M059J (cell line): ENCODE measurements around the gene ZFPM1. TPM values are rescaled to one million over a fixed set of nuclear protein-coding genes. Genes with fewer than 3 reads are reported as not detected.
"Not testable (repeated sequence)": the region's sequence is repeated elsewhere in the genome, so short reads cannot be mapped to it uniquely, and the experiment has no call there.

ENCODE experiments used
- DNase-seq: peaks from one replicate; pipeline ENCODE4 v3.0.0-alpha.2; 2012; ENCODE audit warnings: low read depth
- total RNA-seq: library from RNA; depleted of rRNA; stranded (reverse); fragments of >200 nt; shearing (Covaris generic); gene quantifications from 2 replicates; pipeline ENCODE4 v1.2.3, GENCODE V29; 2014

The ZFPM1 gene
- total RNA-seq, 1 experiment from 2014 or later, result 1.9 TPM

DNA sequence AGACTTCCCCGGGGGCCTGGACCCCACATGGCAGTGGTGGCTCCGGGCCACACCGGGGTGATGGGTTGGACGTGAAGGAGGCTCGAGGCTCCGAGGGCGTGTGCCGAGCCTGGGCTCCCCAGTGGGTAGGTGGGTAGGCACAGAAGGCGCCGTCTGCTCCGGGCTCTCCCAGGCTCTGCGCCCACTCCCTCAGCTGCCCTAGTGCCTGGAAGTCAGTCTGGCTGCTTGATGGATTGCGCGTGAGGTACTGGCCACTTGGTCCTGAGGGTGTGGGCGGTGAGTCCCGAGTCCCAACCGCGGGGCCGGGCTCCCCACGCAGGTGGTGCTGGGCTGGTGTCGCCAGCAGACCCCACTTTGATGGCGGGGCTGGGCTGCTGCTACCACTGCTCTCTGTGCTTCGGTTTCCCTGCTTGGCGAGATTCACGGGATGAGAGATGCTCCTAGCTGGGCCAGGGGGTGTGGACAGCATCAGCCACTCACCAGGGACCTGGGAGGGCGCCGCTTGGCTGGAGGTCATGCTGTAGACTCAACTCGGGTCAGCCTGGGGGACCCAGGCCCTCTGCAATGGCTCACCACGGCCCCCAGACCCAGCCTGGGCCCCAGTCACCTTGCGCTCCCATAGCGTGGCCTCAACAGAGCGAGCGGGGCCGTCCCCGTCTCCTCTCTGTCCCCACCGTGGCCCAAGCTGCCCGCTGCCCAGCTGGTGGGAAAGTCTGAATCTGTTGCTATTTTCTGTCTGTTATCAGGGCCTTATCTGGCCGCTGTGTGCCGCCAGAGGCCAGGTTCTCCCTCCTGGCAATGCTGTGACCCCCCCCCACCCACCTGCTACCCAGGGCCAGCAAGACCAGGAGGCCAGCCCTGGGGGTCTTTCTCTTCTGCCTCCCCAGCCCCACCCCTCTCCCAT, 26.1 kb downstream of the ZFPM1 start:
- DNase-seq, result no peak

DNA sequence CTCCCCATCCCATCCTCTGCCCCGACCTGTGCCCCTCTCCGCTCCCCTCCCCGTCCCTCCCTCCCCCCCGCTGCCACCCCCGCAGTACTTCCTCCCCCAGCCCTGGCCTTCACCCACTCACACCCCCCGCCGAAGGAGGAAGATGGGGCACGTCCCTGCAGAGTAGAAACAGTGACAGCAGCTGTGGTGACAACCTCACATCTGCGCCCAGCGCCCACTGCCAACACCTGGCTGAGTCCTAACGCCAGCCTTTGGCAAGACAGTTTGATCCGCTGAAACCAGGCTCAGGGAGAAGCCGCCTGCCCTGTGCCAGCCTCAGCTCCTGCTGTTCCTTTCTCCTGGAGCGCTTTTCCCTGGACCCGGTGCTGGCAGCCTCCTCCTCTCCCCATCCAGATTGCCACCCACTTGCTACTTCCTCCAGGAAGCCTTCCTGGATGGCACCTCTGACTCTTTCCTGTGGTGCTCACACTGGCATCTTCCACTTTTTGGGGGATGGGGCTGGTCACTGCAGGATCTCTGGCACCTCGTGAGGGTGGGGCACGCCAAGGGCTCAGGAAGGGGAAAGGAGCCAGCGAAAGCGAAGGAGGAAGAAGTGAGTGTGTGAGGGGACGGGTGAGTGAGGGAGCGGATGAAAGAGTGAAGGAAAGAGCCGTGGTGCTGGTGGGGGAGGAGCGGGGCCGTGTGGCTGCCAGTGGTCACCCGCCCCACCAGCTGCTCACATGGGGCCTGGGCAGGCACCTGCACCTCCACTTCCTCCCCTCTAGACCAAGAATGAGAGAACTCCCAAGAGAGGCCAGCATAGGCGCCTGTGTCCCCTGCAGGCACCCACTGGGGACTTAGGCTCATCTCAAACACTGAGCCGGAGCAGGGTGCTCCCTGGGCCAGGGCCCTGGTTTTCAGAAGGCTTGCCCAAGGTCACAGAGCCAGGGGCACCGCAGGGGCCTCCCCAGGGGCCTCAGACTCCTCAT, 27.0 kb downstream of the ZFPM1 start:
- DNase-seq, result no peak

DNA sequence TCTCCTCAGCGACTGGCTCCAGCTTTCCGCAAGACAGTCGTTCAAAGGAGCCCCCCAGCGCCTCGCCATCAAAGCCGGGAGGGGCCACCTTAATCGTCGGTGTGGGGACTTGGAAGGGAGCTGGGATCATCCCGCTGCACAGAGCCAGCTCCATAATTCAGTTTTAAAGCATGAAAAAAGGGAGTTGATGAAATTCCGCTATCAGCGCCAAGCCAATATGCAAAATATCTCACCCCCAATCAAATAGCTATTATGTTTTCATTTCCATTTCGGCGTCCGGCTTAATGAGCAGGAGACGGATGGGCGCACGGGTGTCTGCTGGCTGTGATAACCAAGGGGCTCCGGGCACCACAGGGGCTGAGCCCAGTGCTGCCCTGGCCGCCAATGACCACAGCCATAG, 27.7 kb downstream of the ZFPM1 start:
- DNase-seq, result no peak

DNA sequence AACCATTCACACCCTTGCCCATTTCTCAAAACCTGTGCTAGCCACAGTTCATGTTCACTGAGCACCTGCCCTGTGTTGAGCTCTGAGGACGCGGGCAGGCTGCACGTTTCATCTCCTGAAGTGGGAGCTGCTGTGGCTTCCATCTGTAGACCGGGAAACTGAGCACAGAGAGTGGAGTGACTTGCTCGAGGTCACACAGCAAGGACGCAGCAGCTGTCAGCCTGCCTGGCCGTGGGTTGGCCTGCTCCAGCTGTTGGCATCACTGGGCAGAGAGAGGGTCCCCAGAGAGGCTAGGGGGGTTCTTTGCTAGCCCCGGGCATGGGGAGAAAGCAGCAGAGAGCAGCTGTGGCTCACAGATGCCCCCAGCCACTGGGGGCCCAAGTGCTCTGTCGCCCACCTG, 28.8 kb downstream of the ZFPM1 start:
- no peak for DNase-seq

DNA sequence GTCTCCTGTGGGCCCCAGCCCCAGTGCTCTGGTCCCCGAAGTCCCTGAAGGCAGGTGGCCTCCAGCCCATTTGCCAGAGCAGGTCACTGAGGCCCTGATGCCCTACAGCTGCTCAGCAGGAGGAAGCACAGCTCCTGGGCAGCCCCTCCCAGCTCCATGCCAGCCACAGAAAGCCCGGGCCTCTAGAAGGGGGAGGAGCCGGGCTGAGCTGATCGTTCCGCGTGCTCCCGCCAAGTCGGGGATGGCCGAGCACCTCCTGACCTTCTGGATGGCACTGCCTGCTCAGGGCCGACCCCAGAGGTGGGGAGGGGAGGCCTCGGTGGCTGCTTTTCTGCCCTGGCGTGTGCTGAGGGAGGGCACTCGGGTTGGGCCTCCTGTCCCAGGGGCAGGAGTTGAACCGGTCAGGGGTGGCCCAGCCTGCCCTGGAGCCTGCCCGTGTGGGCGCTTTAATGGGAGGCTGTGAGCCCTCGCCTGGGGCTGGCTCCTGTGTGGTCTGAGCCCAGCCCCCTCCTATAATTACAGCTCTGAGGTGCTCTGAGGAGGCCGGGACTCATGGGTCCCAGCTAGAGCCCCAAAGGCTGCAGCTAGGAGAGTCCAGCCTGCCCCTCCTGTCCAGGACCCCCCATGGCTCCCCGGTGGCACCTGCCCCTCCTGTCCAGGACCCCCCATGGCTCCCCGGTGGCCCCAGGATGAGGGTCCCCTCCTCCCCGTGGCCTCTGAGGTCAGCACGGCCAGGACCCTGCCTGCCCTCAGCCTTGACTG, 29.7 kb downstream of the ZFPM1 start:
- DNase-seq, result no peak

DNA sequence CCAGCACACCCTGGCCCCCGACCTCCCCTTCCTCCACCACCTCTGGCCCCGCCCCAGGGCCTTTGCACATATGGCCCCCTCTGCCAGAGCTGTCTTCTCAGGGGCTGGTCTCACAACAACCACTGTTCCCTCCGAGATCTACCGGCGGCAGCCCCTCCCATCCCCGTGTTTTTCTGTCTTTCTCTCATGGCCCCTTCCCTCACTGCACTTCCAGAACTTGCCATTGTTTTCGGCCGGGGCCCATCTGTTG, 30.2 kb downstream of the ZFPM1 start:
- DNase-seq, result no peak

DNA sequence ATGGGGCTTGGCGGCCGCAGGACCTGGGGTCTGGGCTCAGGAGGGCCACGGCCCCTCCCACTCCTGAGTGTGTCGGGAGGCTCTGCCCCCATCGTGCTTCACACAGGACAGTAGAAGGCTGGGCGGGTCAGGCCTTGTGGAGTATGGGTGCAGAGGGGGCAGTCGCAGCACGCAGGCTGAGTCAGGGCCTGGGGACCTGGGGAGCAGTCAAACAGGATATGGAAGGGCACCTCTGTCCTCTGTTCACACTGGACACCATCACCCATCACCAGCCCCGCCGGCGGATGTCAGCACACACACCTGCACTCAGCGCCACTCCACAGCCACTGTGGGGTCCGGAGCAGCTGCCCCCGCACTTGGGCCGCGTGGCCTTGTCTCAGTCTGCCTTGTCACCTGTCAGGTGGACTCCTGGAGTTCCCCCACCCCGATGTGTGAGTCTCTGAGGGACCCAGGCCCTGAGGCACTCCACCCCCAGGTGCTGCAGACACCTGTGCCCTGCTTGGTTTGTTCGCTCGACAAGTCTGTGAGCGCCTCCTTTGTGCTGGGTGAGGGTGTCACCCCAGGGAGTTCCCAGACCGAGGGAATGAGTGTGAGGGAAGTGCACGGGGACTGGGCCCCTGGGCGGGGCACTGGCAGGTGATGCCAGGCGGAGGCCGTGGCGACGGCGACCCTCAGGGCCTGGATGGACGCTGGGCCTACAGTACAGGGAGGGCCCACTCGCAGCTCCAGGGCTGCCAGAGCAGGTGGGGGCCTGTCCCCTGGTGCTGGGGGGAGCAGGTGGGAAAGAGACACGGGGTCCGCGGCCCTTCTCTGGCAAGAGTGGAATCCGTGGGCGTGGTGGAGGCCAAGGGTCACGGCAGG, 31.7 kb downstream of the ZFPM1 start:
- DNase-seq, result no peak

DNA sequence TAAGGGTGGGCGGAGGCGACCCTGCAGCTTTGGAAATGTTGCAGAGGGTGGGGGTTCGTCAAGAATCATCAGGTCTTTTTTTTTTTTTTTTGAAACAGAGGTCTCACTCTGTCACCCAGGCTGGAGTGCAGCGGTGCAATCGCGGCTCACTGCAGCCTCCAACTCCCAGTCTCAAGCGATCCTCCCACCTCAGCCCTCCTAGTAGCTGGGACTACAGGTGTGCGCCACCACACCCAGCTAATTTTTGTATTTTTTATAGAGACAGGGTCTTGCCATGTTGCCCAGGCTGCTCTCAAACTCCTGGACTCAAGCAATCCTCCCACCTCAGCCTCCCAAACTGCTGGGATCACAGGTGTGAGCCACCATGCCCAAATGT, 32.3 kb downstream of the ZFPM1 start:
- DNase-seq, result not testable (repeated sequence)

DNA sequence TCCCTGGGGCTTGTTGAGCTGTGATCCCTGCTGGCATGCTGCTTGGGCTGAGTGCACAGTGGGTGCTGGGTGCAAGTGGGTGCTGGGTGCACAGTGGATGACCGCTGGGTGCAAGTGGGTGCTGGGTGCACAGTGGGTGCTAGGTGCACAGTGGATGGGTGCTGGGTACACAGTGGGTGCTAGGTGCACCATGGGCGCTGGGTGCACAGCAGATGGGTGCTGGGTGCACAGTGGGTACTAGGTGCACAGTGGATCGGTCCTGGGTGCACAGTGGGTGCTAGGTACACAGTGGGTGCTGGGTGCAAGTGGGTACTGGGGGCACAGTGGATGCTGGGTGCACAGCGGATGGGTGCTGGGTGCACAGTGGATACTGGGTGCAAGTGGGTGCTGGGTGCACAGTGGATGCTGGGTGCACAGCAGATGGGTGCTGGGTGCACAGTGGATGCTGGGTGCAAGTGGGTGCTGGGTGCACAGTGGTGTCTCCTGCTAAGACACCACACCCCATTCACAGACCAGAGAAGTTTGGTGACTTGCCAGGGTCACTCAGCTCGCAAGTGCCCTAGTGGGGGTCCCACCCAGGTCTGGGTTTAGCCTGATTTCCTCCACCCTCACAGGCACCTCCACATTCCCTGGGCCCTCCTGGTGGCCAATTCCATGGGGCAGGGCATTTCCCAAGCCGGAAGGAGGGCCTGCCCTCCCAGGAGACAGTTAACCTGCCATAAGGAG, 33.5 kb downstream of the ZFPM1 start:
- DNase-seq, result no peak

DNA sequence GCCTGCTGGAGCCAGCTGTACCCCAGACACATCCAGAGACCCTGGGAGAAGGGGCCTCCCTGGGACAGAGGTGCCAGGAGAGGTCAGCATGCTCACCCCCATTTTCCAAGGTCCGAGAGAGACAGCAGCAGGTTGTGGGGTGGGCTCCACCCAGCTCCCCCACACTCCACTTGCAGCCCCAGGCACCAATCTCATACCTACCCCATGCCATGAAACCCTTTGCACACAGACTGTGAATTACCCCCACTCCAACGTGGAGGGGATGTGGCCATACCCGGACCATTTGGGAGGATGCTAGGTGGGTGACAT, 34.0 kb downstream of the ZFPM1 start:
- no peak for DNase-seq

DNA sequence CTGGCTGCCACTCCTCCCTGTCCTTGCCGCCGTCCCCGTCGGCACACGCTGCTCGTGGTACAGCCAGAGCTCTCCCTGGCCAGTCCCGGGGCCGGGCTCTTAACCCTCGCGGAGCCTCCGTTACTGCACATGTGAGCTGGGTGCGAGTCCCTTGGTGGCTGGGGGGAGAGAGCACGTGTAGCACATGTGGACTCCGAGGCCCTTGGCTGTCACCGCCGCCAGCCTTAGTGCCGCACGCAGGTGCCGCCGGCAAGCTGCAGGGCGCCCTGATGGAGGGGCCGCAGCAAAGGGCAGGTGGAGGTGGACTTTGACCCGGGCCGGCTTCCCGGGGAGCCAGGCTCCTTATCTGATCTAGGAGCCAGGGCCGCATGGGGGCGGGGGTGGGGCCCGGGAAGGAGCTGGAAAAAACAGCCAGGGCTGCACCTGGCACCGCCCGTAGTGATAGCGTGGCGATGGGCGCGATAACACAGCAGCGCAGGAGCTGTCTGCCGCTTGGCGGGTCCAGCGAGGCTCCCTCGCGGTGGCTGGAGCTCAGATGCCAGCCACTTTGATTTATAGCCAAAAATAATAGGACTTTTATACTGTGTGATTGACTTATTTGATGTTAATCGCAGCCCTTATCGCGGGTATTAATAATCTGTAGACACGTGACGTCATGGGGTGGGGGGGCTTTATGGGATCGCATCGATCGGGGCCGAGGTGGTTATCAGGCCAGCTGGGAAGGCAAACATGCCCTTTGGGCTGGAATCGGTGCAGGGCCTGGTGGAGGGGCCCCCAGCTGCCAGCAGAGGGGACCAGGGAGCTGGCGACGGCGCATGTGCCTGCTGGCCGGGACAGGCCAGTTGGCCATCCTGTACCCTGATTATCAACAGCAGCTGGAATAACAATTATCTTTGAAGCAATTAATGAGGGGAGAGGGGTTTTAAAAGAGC, 35.1 kb downstream of the ZFPM1 start:
- DNase-seq, result no peak

DNA sequence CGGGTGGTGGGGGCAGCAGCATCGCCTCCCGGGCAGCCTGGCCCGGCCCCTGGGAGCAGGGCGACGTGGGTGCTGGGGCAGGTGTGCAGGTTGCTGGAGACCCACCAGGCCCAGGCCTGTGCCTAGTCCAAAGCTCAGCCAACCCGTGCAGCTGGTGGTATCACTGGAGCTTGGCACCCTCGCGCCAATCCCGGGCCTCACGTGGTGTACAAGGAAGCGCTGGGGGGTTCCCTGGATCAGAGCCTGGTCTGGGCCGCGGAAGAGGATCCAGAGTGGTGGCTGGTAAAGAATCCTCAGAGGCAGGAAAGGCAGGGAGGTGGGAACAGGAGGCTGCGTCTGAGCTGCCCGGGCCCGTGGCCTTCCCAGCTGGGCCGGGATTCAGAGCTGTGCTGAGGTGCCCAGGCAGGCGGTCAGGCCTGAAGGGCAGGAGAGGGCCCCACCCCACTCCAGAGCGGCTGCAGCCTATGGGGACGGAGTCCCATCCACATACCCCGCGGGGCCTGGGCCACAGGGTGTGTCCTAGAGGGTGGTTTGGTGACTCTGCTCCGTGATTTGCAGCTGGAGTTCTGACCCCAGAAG, 36.2 kb downstream of the ZFPM1 start:
- DNase-seq, result no peak

DNA sequence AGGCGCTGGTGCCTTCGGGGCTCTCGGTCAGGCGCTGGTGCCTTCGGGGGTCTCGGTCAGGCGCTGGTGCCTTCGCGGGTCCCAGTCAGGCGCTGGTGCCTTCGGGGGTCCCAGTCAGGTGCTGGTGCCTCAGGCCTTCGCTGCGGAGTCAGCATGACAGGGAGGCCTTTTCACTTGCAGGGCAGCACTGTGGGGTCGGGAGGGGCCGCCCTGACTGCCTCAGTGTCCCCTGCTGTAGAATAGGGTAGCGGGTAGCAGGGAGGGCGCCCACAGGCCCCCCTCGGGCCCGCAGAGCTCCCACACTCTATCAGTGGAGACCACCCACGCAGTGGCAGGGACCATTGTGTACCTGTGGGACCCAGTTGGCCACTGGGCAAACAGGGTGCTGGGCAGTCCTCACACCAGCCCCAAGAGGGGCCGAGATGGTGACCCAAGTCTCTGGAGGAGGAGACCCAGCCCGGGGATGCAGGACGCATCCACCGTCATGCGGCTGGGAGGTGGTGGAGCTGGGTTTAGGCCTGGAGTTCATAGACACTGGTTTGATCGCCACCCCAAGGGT, 38.0 kb downstream of the ZFPM1 start:
- DNase-seq, result no peak

DNA sequence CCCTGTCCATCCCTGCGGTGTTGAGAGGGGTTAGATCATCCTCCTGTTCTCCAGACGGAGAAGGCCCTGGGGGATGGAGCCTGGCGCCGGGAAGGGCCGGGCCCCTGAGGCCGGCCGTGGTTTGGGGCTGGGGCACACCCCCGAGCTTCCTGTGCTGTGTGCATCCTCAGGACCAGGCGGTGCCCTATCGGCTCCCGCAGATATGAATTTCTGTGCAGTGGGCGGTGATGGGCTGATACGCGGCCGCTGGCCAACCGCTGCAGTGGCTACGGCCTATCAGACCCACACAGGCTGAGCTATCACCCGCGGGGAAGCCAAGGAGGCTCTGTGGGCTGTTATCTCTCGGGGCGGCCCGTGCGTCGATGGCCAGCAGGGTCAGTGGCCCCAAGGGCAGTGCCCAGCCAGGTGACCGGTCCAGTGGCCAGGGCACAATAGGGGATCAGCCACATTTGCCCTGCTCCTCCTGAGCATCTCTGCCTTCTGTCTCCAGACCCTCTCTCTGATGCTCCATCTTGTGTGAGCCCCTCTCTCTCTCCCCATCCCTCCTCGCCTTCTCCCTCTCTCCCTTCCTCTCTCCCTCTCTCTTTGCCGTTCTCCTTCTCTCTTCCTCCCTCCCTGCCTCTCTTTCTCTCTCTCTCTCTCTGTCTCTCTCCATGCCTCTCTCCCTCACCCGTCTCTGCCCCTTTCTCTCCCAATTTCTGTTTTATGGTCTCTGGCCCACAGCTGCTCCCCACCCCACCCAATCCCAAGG, 38.7 kb downstream of the ZFPM1 start:
- no peak for DNase-seq

DNA sequence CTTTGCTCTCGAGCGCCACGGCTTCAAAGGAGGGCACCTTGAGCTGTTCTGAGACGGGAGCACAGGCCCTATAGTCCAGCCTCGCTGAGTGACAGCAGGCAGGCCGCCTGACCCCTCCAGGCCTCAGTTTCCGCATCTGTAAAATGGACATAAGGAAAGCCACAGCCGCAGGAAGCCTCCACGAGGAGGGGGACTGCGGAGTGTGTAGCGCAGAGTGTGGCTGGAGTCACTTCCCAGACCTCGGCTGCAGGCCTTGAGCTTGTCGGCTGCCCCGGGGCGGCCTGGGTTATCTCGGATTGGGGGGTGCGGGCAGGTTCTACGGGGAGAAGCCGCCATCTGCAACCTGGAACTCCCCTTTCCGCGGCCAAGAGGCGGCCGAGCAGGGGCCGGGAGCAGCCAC, 40.8 kb downstream of the ZFPM1 start:
- no peak for DNase-seq

DNA sequence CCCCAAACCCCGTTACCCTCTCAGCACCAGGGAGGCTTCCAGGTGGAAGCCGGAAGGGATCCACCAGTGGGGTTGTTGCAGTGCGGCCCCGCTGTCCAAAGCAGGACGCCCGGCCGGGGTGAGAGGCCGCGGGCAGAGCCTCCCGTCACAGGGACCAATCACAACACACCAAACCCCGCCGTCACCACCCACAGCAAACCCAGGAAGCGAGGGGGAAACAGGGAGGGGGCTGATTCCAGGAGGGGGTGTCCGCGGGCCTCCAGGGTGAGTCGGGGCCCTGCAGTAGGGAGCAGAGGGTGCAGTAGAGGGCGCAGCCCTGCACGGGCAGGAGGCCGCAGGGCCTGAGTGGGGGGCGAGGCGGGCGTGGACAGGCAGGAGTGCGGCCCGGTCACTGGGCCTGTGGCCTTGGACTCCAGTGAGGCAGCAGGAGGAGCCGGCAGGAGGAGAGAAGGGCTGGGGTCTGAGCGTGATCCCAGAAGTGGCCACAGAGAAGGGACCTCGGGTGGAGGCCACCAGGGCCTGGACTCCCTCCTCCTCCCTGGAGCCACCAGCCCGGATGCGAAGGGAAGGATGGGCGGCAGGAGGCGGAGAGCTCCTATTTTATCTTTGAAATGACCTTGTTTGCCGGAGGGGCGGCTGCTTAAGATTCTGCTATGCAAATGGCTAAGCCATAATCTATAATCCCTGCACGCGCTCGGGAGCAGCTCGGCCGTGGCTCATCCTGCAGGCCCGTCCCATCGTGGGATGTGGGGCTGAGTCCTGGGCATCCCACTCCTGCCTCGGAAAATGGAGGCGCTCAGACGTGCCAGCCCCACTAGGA, 41.5 kb downstream of the ZFPM1 start:
- no peak for DNase-seq

DNA sequence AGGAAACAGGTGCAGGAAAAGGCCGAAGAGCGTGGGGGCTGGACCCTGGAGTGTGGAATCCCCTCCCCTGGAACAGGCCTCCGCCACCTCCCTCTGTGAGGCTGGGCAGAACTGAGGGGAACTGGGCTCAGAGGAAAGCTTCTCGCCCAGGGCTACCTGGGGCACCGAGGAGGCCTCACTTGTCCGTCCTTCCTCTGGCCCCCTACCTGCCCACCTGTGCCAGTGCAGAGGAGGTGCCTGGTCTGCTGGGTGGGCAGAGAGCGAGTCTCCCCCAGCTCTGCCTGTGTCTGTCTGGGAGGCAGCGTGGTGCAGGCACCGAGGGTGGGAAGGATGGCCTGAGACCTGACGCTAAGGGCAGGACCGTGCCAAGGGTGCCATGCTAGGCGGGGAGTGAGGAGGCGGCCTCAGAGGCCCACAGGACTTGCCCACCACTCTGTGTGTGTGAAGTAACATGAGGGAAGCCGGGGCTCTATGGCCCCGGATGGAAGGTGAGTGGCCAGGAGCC, 42.2 kb downstream of the ZFPM1 start:
- DNase-seq, result no peak
